Mesendoderm (in vitro differentiated cells): ENCODE data around the gene SLC46A1.
A peak's percentile ranks its signal among the peaks of the same experiment; 100 is the strongest.

ENCODE experiments used
- DNase-seq: peaks from one replicate; pipeline ENCODE4 v3.0.0; 2013
- H2AK5ac ChIP-seq: 2 replicates; pipeline ENCODE4 v1.6.1; 2013; ENCODE audit warnings: low read length, inconsistent platforms
- H2BK120ac ChIP-seq: 2 replicates; pipeline ENCODE4 v1.6.1; 2013; ENCODE audit warnings: low read depth, mild to moderate bottlenecking, low read length, moderate library complexity, mixed read lengths
- H2BK15ac ChIP-seq: replicated peaks from 2 replicates; pipeline ENCODE4 v1.6.1; 2013; ENCODE audit warnings: low read depth, mild to moderate bottlenecking, moderate library complexity
- H2BK5ac ChIP-seq: 2 replicates; pipeline ENCODE4 v1.6.1; 2013; ENCODE audit warnings: low read length, inconsistent platforms
- H3K18ac ChIP-seq: 2 replicates; pipeline ENCODE4 v1.6.1; 2013; ENCODE audit warnings: mild to moderate bottlenecking, low read length, mixed read lengths
- H3K23ac ChIP-seq: one replicate; pipeline ENCODE4 v1.6.1; 2013; ENCODE audit warnings: low read length
- H3K27ac ChIP-seq: 2 replicates; pipeline ENCODE4 v1.5.1; 2013; ENCODE audit warnings: low read depth, mild to moderate bottlenecking, inconsistent platforms, low read length, moderate library complexity
- H3K27me3 ChIP-seq: 2 replicates; pipeline ENCODE4 v1.6.1; 2013; ENCODE audit warnings: low read length, control low read depth, mild to moderate bottlenecking, inconsistent platforms; ENCODE audit not compliant: insufficient read depth, poor library complexity
- H3K36me3 ChIP-seq: 2 replicates; pipeline ENCODE4 v1.6.1; 2013; ENCODE audit warnings: low read length, inconsistent platforms; ENCODE audit not compliant: control insufficient read depth, insufficient read depth
- H3K4ac ChIP-seq: one replicate; pipeline ENCODE4 v1.6.1; 2013; ENCODE audit warnings: low read depth, mild to moderate bottlenecking, low read length, moderate library complexity
- H3K4me1 ChIP-seq: 2 replicates; pipeline ENCODE4 v1.6.1; 2013; ENCODE audit warnings: low read depth, low read length, inconsistent platforms; ENCODE audit not compliant: control insufficient read depth
- H3K4me2 ChIP-seq: 2 replicates; pipeline ENCODE4 v1.6.1; 2013; ENCODE audit warnings: low read length
- H3K4me3 ChIP-seq: 2 replicates; pipeline ENCODE4 v1.5.1; 2013; ENCODE audit warnings: mild to moderate bottlenecking, low read length
- H3K56ac ChIP-seq: one replicate; pipeline ENCODE4 v1.6.1; 2013; ENCODE audit warnings: low read length
- H3K79me1 ChIP-seq: 2 replicates; pipeline ENCODE4 v1.6.1; 2013; ENCODE audit warnings: low read length, inconsistent platforms
- H3K79me2 ChIP-seq: 2 replicates; pipeline ENCODE4 v1.6.1; 2013; ENCODE audit warnings: mild to moderate bottlenecking, low read length; ENCODE audit not compliant: control insufficient read depth, insufficient read depth
- H3K9ac ChIP-seq: 2 replicates; pipeline ENCODE4 v1.6.1; 2013; ENCODE audit warnings: low read length, inconsistent platforms
- H4K5ac ChIP-seq: one replicate; pipeline ENCODE4 v1.6.1; 2013; ENCODE audit warnings: low read length
- H4K8ac ChIP-seq: one replicate; pipeline ENCODE4 v1.6.1; 2013; ENCODE audit warnings: low read depth, mild to moderate bottlenecking, control low read depth, low read length, moderate library complexity
- WGBS: extraction: QIAGEN DNeasy Blood & Tissue Kit; methylation state at CpG from one replicate; pipeline ENCODE4 v1.1.7; 2013; ENCODE audit warnings: low lambda C conversion rate, missing lambda C conversion rate; ENCODE audit not compliant: insufficient coverage; ENCODE audit errors: extremely low coverage; 5-methylcytosine and 5-hydroxymethylcytosine counted together

The SLC46A1 gene

DNA sequence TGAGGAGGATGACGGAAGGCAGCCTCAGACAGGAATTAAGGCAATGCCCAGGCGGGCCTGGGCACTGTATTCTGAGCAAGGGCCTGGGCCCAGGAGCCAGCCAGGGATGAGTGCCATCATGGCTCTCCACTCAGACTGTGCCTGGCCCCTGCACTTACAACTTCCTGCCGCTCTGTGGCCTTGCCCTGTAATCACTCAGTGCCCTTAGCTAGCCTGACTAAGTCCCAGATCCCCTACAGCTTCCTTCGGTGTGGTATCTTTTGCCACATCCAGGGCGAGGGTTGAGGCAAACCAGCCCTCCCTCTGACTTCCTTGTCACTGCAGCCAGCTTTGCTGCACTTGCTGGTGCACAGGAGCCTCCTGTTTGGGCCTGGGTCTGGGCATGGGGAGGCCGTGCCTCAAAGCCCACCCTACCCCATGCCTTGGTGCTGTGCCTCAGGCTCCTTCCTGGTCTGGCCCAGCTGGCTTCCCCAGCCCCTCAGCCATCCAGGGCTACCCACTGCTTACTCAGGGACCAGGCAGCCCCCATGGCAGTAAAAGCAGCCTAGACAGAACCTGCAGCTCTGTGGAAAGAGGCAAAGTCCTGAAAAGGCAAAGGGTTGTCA lies 9.3 kb downstream of the SLC46A1 start:
- H3K9ac ChIP-seq = no peak overlapping the region
- no peak overlapping the region for H4K5ac ChIP-seq
- no CpG with 5 or more reads among the region's 6 CpGs for WGBS
- H4K8ac ChIP-seq = no peak overlapping the region
- no peak overlapping the region for H3K4me3 ChIP-seq
- H3K27ac ChIP-seq = no peak overlapping the region
- H3K4ac ChIP-seq = no peak overlapping the region
- H3K56ac ChIP-seq = peak overlapping the region; percentile 22
- no peak overlapping the region for H2AK5ac ChIP-seq
- H3K27me3 ChIP-seq = no peaks in the 10 kb centered on the region
- peak overlapping the region; percentile 5 for H2BK5ac ChIP-seq
- no peaks in the 10 kb centered on the region for H3K79me1 ChIP-seq
- no peak overlapping the region for H2BK120ac ChIP-seq
- H3K4me2 ChIP-seq = no peak overlapping the region
- H3K79me2 ChIP-seq = no peaks in the 10 kb centered on the region
- H3K23ac ChIP-seq = no peak overlapping the region
- DNase-seq = no peak
- no peak overlapping the region for H2BK15ac ChIP-seq
- H3K18ac ChIP-seq = no peak overlapping the region
- peaks cover 22% of the 10 kb centered on the region for H3K4me1 ChIP-seq
- no peaks in the 10 kb centered on the region for H3K36me3 ChIP-seq

DNA sequence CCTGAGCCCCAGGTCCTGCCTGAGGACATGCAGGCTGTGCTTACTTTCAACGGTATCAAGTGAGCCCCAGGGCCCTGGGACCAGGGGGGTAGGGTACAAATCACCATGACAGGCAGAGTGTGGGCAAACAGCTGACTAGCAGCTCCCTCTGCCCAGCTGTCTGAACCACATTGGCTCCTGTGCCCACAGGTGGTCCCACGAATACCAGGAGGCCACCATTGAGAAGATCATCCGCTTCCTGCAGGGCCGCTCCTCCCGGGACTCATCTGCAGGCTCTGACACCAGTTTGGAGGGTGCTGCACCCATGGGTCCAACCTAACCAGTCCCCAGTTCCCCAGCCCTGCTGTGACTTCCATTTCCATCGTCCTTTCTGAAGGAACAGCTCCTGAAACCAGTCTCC lies 10.0 kb downstream of the SLC46A1 start:
- H3K56ac ChIP-seq = peak overlapping the region; percentile 18
- no peak overlapping the region for H3K4ac ChIP-seq
- H4K8ac ChIP-seq = no peak overlapping the region
- H3K27ac ChIP-seq = peak overlapping the region; percentile 5
- H2BK120ac ChIP-seq = no peak overlapping the region
- no peak overlapping the region for H2AK5ac ChIP-seq
- H3K4me1 ChIP-seq = peaks cover 22% of the 10 kb centered on the region
- no peaks in the 10 kb centered on the region for H3K27me3 ChIP-seq
- H3K4me3 ChIP-seq = no peak overlapping the region
- no peak for DNase-seq
- H4K5ac ChIP-seq = no peak overlapping the region
- peak overlapping the region; percentile 41 for H2BK5ac ChIP-seq
- no peak overlapping the region for H2BK15ac ChIP-seq
- H3K36me3 ChIP-seq = no peaks in the 10 kb centered on the region
- H3K18ac ChIP-seq = no peak overlapping the region
- no peak overlapping the region for H3K4me2 ChIP-seq
- no peaks in the 10 kb centered on the region for H3K79me2 ChIP-seq
- no CpG with 5 or more reads among the region's 6 CpGs for WGBS
- H3K23ac ChIP-seq = no peak overlapping the region
- no peaks in the 10 kb centered on the region for H3K79me1 ChIP-seq
- no peak overlapping the region for H3K9ac ChIP-seq

DNA sequence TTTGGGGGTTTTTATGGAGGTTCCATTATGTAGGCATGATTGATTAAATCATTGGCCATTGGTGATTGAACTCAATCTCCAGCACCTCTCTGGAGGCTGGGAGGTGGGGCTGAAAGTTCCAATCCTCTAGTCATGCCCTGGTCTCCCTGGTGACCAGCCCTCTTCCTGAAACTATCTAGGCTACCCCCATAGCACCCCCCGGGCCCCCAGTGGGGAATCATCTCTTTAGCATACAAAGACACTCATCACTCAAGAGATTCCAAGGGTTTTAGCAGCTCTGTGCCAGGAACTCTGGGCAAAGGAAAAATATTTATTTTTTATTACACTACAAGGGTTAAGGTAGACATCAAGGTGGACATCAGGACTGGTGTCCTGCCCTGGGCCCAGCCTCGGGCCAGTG lies 10.6 kb downstream of the SLC46A1 start:
- Histone ChIP-seq H3K27me3 (no peaks in the 10 kb centered on the region), H2AK5ac (no peak overlapping the region), H3K4me3 (no peak overlapping the region), H4K8ac (no peak overlapping the region), H3K27ac (no peak overlapping the region), H3K23ac (no peak overlapping the region), H3K36me3 (no peaks in the 10 kb centered on the region), H2BK5ac (no peak overlapping the region), H3K9ac (no peak overlapping the region), H3K56ac (peak overlapping the region; percentile 44), H3K79me2 (no peaks in the 10 kb centered on the region), H4K5ac (no peak overlapping the region), H3K18ac (no peak overlapping the region), H3K79me1 (no peaks in the 10 kb centered on the region), H2BK120ac (no peak overlapping the region), H3K4ac (peak overlapping the region; percentile 45), H3K4me1 (peaks cover 22% of the 10 kb centered on the region), H3K4me2 (no peak overlapping the region), H2BK15ac (no peak overlapping the region)
- WGBS = no CpG with 5 or more reads among the region's 2 CpGs
- DNase-seq = peak; percentile 77

DNA sequence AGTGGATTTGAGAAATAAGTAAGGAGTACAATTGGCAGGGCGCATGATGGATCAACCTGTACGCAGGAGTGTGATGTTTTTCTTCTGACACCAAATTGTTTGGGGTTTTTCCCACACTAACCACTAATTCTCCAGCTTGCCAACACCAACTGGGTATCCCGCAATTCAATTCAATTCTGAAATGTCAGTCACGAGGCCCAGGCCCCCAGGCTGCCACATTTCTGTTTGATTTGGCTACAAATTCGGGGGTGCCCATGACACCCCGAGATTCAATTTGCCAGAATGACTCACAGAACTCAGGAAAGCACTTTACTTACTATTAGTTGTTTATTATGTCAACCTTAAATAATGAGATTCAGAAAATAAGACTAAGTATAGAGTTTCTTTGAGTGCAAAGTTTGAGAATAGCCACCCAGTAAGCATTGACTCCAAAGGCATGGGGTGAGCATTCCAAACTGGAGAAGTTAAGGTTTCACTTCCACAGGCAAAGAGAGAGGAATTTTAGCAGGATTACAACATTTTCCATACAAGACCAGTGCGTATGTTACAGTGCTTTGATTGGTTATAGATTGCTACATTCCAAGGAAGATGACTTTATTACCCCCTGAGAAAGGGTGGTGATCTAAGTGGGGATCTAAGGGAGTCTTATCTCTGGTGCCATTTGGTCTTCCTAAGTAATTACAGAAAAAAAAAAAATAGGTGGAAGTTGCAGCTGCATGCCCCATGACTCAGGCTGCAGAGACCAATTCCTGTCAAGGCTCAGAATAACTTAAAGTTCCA lies 11.5 kb downstream of the SLC46A1 start:
- Histone ChIP-seq H3K4ac (no peak overlapping the region), H3K4me3 (no peak overlapping the region), H3K79me1 (no peaks in the 10 kb centered on the region), H4K8ac (no peak overlapping the region), H3K36me3 (no peaks in the 10 kb centered on the region), H2AK5ac (no peak overlapping the region), H3K23ac (no peak overlapping the region), H4K5ac (no peak overlapping the region), H3K27me3 (no peaks in the 10 kb centered on the region), H3K27ac (no peak overlapping the region), H2BK15ac (no peak overlapping the region), H3K79me2 (no peaks in the 10 kb centered on the region), H2BK120ac (no peak overlapping the region), H2BK5ac (no peak overlapping the region), H3K9ac (no peak overlapping the region), H3K4me1 (peaks cover 22% of the 10 kb centered on the region), H3K4me2 (no peak overlapping the region), H3K18ac (no peak overlapping the region), H3K56ac (no peak overlapping the region)
- DNase-seq = peak; percentile 92
- no CpG with 5 or more reads among the region's 7 CpGs for WGBS

DNA sequence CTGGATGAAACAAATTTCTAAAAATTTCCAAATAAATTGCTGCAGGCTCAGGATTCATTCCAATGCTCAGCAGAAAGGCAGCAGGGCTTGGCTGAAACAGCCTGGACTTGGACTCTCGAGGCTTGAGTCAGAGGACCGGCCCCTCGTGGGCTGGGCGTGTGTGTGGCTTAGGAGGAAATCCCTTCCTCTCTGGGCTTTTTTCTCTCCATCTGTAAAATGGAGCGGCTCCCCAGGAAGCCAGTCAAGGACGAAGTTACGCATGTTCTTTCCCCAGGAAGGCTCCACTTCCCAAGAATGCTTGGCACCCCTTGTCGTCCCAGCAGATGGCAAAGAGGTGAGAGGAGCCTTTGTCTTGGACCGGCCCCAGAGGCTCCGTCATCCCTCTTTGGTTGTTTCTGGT lies 13.5 kb downstream of the SLC46A1 start:
- peaks cover 22% of the 10 kb centered on the region for H3K4me1 ChIP-seq
- H3K27ac ChIP-seq = no peak overlapping the region
- no peaks in the 10 kb centered on the region for H3K79me1 ChIP-seq
- H3K56ac ChIP-seq = no peak overlapping the region
- no CpG with 5 or more reads among the region's 10 CpGs for WGBS
- H2BK15ac ChIP-seq = no peak overlapping the region
- H3K36me3 ChIP-seq = no peaks in the 10 kb centered on the region
- no peak overlapping the region for H2AK5ac ChIP-seq
- no peak overlapping the region for H4K8ac ChIP-seq
- no peak overlapping the region for H3K9ac ChIP-seq
- H3K4me2 ChIP-seq = no peak overlapping the region
- H3K79me2 ChIP-seq = no peaks in the 10 kb centered on the region
- H2BK5ac ChIP-seq = no peak overlapping the region
- no peak overlapping the region for H2BK120ac ChIP-seq
- H3K23ac ChIP-seq = no peak overlapping the region
- DNase-seq = no peak
- no peaks in the 10 kb centered on the region for H3K27me3 ChIP-seq
- no peak overlapping the region for H3K4me3 ChIP-seq
- H3K18ac ChIP-seq = no peak overlapping the region
- no peak overlapping the region for H4K5ac ChIP-seq
- H3K4ac ChIP-seq = no peak overlapping the region
